ENCODE results near the gene PRKX. TPM values are rescaled to one million over a fixed set of nuclear protein-coding genes. Genes with fewer than 3 reads are reported as not detected.

PRKX gene
- total and polyA plus RNA-seq, 2 of the 8 experiments (the other 6 are each of a cell fraction or from before 2014, with no cell fraction given): 19.4 to 55.3 TPM

GRCh38 chrX:3666975-3667374, 46.5 kb downstream of the PRKX start:
- Histone ChIP-seq H2BK15ac (ENCODE audit: low read length) (no peak overlapping the region), H3K4me1 (replicated peaks in 1 of 4; ENCODE audit: control insufficient read depth in 3 of 4, insufficient read depth in 4 of 4, low read length in 3 of 4) (no peaks in the 10 kb centered on the region), H2BK20ac (ENCODE audit: low read length) (no peak overlapping the region), H3K36me3 (ENCODE audit: control insufficient read depth in 2 of 4, insufficient read depth in 4 of 4, low read length in 3 of 4) (peaks cover 0 to 12% (median 3%) of the 10 kb centered on the region in 4 experiments; a peak in 4 of 8 replicates), H3K79me1 (ENCODE audit: low read depth, low read length) (no peaks in the 10 kb centered on the region), H2BK12ac (ENCODE audit: low read depth, low read length) (no peak overlapping the region), H3K14ac (ENCODE audit: insufficient read length) (no peak overlapping the region), H2BK120ac (replicated peaks; ENCODE audit: low read depth, low read length) (no peak overlapping the region), H3K4me2 (ENCODE audit: insufficient read depth in 1 of 2, low read depth in 2 of 2, low read length in 2 of 2) (no peak overlapping the region), H3K4ac (replicated peaks; ENCODE audit: insufficient read length, low read depth, low read length) (no peak overlapping the region), H3K9me3 (ENCODE audit: insufficient read depth in 2 of 2, low read depth in 1 of 2, low read length in 1 of 2) (no peaks in the 10 kb centered on the region), H4K5ac (ENCODE audit: insufficient read length, low read depth, low read length) (no peak overlapping the region), H3K4me3 (ENCODE audit: extremely low read depth in 1 of 4, insufficient read depth in 2 of 4, low read depth in 3 of 4, low read length in 4 of 4) (no peak overlapping the region), H3K9ac (replicated peaks in 1 of 4; ENCODE audit: extremely low read depth in 1 of 4, low read depth in 3 of 4, low read length in 3 of 4) (no peak overlapping the region), H3K23me2 (ENCODE audit: low read depth, low read length) (no peaks in the 10 kb centered on the region), H3K27me3 (replicated peaks in 1 of 4; ENCODE audit: control insufficient read depth in 3 of 4, extremely low read depth in 1 of 4, insufficient read depth in 3 of 4, low read length in 3 of 4) (no peaks in the 10 kb centered on the region), H3K79me2 (ENCODE audit: control insufficient read depth in 1 of 2, insufficient read depth in 2 of 2, low read length in 2 of 2) (no peaks in the 10 kb centered on the region), H4K20me1 (replicated peaks in 1 of 2; ENCODE audit: control insufficient read depth in 1 of 2, insufficient read depth in 2 of 2, low read length in 2 of 2) (no peaks in the 10 kb centered on the region), H2AFZ (ENCODE audit: low read length) (no peak overlapping the region), H3K56ac (replicated peaks; ENCODE audit: insufficient read length, low read depth, low read length) (no peak overlapping the region), H3K18ac (ENCODE audit: extremely low read depth, low read length) (no peak overlapping the region), H2BK5ac (ENCODE audit: low read depth, low read length) (no peak overlapping the region), H3K23ac (ENCODE audit: insufficient read length) (no peak overlapping the region), H3K27ac (ENCODE audit: low read depth, low read length) (no peak overlapping the region), H4K91ac (replicated peaks; ENCODE audit: insufficient read length, low read length) (no peak overlapping the region), H2AK5ac (ENCODE audit: low read depth, low read length) (no peak overlapping the region), H4K8ac (ENCODE audit: extremely low read depth, insufficient read depth, low read length) (no peak overlapping the region)
- FAIRE-seq (no peak), DNase-seq (ENCODE audit: low read depth in 1 of 2, low spot score in 2 of 2) (no peak)
- TF ChIP-seq NRF1 (IDR thresholded peaks at IDR 0.05; ENCODE audit: low read depth, low read length) (no peak), TAF7 (optimal IDR thresholded peaks at IDR 0.05; ENCODE audit: borderline replicate concordance, low read depth, low read length) (no peak), JUND (IDR thresholded peaks at IDR 0.05; ENCODE audit: low read length) (no peak), ZNF274 (IDR thresholded peaks at IDR 0.05; ENCODE audit: borderline replicate concordance, extremely low read depth, low read length) (no peak), HDAC6 (IDR thresholded peaks at IDR 0.05; ENCODE audit: low read depth, low read length) (no peak), RBBP5 (IDR thresholded peaks at IDR 0.05; ENCODE audit: borderline replicate concordance, low read depth, low read length) (no peak), TBP (IDR thresholded peaks at IDR 0.05; ENCODE audit: low read depth, low read length) (no peak), RFX5 (IDR thresholded peaks at IDR 0.05; ENCODE audit: borderline replicate concordance, low read depth, low read length) (no peak), SP2 (IDR thresholded peaks at IDR 0.05; ENCODE audit: low read length) (no peak), EZH2 (IDR thresholded peaks at IDR 0.05; ENCODE audit: low read depth, low read length, severe bottlenecking) (no peak), E2F6 (IDR thresholded peaks at IDR 0.05) (no peak), MAX (IDR thresholded peaks at IDR 0.05) (no peak), SP4 (IDR thresholded peaks at IDR 0.05; ENCODE audit: low read length) (no peak), MAFK (IDR thresholded peaks at IDR 0.05; ENCODE audit: low read depth, low read length) (no peak)
- POLR2A ChIA-PET (ENCODE audit: partially characterized antibody): no interaction called here
- 85% methylated on average over 4 of the region's 9 CpGs; no CpG with 5 or more reads in 1 of the 2 experiments for WGBS, 2 experiments (ENCODE audit: extremely low coverage in 1 of 2, insufficient coverage in 1 of 2, insufficient read length in 1 of 2, insufficient replicate concordance in 2 of 2, low coverage in 1 of 2, low lambda C conversion rate in 2 of 2, missing lambda C conversion rate in 1 of 2)
- CTCF ChIA-PET (ENCODE audit: partially characterized antibody): no interaction called here
